HG02798 (cell line): ENCODE measurements around the gene NOP10.
"Not testable (repeated sequence)": the region's sequence is repeated elsewhere in the genome, so short reads cannot be mapped to it uniquely, and the experiment has no call there.

ENCODE experiments used
- ATAC-seq: cut with Tn5 transposase; IDR thresholded peaks from one replicate; pipeline ENCODE4 v1.9.1; 2021; ENCODE audit warnings: mild to moderate bottlenecking; ENCODE audit not compliant: unreplicated experiment, poor library complexity

NOP10 gene

DNA sequence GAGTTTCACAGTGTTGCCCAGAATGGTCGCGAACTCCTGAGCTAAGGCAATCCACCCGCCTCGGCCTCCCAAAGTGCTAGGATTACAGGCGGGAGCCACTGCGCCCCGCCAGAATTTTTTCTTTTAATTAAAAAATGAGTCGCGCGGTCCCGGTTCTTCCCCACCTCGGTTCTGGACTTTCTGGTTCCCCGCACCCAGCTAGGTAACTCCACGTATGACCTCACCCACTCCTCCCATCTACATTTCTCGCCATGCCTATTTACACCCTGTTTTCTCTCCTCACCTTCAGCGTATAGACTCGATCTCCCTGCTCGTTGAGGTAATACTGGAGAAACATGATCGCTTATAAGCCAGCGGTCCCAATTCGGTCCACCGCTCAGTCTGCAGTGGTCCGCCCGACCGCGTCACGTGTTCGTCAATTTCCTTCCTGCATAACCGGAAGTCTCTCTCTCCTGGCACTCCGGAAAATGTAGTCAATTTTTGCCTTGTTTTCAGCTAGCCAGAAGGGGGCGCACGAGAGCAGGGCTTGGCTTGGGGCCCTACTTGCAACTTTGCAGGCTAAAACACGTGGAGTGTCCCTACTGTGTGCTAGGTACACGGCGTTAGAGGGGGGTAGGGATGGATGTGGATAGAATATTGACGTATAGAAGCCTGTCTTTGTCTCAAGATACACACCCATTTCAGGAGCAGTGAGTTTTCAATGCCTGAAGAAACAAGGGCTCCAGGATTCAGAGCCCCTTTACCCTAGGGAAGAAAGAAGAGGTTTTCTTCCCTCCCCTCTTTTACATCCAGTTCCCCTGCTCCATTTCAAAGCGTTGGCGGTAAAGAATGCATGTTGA lies at the start of gene NOP10, which contains the start of gene NUTM1:
TSS of gene NOP10 (minus strand) at position 400 of the 839 bp plus-strand sequence. CDS start at position 337, 63 bp downstream.
TSS of gene NUTM1 (plus strand) at position 579 of the 839 bp plus-strand sequence. CDS start 382 bp downstream, outside the sequence.
- peak; percentile 91 for ATAC-seq

DNA sequence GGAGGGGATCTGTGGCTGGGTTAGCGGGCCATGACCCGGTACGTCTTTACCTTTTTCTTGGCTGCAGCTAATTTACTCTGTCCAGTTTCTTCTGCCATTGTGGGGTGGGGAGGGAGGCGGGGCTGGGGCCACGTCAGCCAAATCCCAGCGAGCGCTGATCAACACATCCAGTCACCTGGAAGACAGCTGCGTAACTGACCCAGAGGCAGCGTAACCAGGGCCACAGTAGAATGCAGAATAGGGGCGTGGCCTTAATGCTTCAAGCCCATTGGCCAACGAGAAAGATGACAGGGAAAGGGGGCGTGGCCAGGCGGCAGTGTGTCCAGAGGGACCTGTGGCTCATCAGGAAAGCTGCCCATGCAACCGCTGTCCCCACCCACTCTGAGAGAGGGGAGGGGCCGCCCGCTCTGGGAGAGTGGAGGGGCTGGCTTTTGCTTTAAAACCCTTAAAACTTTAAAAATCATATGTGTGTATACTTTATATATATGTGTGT lies 46.7 kb upstream of the NOP10 start:
- ATAC-seq = not testable (repeated sequence)

DNA sequence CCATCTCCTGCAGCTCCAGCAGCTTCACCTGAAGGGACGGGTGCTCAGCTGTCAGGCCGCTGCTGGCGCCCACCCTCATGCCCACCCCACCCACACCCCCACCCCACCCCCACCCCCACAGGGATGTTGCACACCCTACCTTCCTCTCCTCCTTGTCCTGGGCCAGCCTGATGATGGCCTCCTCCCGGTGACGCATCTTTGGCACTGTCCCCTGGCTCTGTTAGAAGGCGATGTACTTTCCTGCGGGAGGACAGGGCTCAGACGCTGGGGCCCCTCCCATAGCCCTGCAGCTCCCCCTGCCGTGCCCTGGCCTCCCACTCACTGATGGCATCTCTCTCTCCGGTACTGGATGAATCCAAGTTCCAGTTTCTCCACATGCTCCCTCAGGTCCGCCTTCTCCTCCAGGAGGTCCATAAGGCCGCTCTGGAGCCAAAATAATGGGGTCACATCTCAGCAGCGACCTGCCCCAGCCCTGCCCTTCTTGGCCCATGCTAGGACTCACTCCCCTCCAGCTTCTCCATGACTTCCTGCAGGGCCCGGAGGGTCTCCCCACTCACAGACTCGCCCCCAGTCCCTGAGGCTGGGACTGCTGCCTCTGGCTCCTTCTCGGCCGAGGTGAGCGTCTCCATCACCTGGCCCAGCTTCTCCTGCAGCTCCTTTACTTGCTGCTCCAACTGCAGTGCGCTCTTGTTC lies 39.0 kb upstream of the NOP10 start:
- ATAC-seq = not testable (repeated sequence)

DNA sequence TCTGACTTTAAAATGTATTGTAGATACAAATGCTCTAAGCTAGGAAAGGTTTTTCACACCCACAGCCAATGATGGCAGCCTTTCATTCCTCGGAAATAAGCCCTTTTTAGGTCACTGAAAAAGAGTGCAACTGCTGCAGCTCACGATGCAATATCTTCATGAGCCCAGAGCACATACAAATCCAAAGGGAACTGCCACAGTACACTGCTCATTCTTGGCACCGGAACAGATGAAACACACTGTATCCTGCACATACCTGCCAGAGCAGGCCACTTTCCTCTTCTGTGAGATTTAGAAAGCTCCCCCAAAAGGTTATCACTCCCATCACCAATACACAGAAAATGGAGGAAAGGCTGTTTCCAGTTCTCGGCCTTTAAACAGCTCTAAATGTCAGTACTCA lies 37.6 kb upstream of the NOP10 start:
- ATAC-seq = not testable (repeated sequence)

DNA sequence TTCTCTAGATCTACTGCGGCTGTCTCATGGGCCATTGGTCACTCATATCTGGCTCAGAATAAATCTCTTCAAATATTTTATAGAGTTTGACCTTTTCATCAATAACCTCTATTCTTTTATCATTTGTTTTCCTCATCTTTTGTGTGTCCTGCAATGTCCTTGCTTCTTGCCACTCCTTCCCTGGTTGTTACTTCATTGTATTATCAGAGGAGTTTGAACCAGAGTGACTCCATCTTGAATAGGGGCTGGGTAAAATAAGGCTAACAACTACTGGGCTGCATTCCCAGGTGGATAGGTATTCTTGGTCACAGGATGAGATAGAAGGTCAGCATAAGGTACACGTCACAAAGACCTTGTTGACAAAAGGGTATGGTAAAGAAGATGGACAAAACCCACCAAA lies 33.9 kb upstream of the NOP10 start:
- no peak for ATAC-seq

DNA sequence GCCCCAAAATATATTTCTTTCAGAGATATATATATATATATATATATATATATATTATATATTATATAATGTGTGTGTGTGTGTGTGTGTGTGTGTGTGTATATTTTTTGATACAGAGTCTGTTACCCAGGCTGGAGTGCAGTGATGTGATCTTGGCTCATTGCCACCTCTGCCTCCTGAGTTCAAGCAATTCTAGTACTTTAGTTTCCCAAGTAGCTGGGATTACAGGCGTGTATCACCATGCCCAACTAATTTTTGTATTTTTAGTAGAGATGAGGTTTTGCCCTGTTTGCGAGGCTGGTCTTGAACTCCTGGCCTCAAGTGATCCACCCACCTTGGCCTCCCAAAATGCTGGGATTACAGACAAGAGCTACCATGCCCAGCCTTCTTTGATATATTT lies 32.6 kb upstream of the NOP10 start:
- not testable (repeated sequence) for ATAC-seq

DNA sequence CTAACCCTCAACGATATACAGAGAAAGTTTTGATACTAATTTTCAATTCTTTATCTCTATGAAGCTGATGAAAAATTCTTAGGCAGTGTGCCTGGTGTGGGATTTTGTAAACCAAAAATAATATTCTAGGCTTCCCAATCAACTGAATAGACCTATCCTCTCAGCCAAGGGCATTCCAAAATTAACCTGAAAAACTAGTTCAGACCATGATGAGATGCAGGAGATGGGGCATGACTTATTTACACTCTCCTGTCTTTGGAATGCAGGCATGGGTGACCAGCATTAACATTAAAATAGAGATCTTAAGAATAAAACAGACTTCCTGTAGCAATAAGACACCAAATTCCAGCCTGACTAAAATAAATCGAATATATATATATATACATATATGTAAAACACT lies 31.9 kb upstream of the NOP10 start:
- no peak for ATAC-seq

DNA sequence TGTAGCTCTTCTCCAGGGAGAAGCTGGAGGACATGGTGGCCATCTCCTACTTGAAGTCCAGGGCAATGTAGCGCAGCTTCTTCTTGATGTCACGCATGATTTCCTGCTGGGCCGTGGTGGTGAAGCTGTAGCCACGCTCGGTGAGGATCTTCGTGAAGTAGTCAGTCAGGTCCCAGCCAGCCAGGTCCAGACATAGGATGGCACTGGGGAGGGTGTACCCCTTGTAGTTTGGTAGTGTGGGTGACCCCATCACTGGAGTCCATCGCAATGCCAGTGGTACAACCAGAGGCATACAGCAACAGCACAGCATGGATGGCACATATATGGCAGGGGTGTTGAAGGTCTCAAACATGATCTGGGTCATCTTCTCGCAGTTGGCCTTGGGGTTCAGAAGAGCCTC lies 31.0 kb upstream of the NOP10 start:
- ATAC-seq = no peak

DNA sequence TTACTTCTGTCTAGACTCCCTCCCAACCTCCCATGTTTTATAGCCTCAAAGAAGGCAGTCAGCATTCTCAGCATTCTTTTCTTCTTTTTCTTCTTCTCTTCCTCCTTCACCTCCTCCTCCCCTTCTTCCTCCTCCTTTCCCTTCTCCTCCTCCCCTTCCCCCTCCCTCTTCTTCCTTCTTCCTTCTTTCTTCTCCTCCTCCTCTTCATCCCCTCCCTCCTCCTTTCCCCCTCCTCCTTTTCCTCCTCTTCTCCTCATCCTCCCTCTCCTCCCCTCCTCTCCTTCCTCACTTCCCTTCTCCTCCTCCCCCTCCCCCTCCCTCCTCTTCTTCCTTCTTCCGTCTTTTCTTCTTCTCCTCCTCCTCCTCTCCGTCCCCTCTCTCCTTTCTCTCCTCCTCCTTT lies 27.7 kb upstream of the NOP10 start:
- ATAC-seq = no peak

DNA sequence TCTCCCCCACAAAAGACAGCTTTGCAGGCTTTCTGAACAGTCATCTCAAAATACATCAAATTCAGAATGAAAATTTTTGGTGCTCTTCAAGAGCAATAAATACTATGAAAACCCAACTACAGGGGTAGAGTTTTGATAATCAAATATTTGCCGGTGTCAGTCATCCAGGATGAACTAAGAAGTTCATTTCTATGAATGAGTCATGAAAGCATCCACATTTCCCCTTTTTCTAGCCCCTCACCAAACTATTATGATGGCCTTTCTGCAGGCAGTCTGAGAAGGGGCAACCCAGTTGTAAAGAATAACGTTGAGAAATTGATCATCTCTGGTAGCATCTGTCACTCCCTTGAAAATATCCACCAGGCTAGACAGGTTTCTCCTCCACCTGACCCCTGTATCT lies 27.2 kb upstream of the NOP10 start:
- ATAC-seq = no peak

DNA sequence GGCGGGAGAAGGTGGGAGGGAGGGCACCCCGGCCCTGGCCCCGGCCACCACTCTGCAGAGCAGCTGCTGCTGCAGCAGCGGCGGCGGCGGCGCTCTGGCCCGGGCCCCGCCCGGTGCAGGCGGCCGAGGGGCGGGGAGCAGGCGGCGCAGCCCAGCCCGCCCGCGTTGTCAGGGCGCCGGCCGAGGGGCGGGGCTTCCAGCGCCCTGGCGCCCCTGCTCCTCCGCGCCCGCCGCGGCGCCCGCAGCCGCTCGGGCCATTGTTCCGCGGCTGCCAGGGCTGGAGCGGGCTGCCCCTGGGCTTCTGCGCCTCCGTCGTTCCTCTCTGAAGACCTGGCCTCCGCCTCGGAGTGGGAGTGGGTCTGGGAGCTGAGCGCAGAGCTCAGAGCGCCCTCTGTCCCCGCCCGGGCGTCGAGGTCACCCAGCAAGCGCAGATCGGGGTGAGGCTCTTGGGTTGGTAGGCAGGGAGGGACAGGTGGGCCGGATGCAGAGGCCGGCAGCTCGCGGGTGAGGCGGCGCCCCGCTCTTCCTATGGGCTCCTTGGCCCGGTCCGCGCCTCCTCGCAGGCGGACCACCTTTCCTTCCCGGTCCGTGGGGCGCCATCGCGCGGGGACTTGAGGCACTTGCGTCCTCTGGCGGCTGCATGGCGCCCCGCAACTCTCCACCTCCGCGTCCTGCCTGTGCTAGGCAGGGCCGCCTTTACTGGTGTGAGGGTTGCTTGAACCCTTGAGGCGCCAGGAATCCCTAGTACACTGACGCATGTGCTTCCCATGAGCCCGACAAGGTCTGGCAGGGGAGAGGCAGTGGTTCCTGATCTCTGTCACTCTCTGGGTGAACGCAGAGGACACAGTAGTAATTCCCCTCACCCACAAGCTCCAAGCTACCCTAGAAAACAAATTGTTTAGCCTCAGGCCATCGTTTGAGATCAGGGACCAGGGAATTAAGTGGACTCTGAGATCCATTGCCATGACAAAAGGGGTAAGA lies 24.5 kb upstream of the NOP10 start, which contains the start of gene LPCAT4:
TSS of gene LPCAT4 (minus strand) at position 96 of the 981 bp plus-strand sequence. CDS start 96 bp downstream, outside the sequence.
- ATAC-seq = peak; percentile 84

DNA sequence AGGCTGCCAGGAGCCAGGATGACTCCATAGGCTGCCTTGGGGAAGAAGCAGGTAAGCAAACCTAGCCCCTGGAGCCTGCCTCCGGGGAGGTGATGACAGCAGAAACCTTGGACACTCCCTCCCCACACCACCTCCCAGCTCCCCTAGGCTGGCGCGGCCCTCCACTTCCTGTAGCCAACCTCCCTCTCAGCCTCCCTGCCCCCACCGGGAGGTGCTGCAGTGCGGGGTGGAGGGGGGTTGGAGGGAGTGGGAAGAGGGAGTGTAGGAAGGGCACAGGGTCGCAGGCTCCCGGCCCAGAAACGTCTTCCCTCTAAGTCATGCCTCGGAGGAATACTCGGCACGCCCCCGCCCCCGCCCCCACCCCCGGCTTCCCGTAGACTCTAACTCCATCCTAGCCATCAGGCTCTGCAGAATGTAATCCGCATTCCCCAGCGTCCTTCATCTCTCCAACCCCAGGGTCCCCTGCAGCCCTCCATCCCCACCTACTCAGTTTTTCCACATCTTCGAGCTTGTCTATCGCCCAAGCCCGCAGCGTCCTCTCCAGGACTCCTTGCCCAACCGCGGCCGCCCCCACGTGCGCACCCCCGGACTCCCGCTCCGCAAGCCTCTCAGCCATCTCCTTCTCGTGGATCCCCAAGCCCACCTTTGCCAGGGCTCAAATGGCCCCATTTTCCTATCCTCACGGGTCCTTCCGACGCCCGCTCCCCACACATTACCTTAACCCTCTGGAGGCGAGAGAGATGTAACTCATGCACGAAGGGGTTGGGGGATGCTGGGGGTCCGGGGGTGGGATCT lies 23.5 kb upstream of the NOP10 start:
- peak; percentile 17 for ATAC-seq

DNA sequence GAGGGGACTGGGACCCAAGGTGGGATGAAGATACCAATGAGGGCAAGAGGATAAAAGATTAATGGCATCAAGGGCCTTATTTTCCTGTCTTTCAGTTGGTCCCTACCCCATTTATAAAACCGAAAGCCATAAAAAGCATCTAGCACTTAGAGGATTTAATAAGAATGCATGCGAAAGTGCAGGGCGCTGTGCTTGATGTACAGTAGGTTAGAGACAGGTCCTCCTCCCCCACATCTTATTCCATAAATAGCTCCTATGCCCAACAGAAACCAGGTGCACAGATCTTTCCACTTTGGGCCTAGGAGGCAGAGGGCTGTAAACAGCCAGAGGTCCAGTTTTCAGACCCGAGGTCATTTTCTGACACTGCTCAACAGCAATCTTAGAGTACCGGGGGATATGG lies 22.9 kb upstream of the NOP10 start:
- no peak for ATAC-seq

DNA sequence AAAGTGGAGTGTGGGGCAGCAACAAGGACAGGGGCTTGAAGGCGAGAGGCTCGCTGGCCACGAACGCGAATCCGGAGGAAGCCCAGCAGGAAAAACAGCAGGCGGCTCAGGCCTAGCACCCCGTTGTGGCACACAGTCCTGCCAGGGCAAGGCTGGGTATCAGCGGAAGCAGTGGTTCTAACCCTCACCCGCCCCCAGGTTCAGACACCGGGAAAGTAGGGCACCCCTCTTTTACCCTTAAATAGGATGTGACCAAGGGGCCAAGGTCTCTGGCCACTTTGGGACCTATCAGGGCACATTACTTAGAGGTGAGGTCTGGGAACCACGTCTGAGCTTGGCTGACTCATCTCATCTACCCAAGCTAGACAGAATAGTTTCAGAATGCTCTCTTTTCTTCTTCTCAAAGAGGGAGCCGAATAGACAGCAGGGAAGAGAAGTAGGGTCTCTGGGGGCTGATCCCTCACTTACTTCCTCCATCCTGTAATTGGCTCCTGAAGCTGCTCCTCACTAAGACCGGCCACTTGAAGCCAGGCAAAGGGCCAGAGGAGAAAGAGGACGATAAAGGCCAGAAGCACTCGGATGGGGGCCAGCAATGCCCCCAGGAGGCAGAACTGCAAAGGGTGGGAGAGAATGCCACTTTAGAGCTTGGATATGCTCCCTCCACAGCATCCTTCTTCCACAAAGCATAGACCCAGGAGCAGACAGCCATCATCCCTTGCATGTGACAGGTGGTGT lies 22.3 kb upstream of the NOP10 start:
- no peak for ATAC-seq

DNA sequence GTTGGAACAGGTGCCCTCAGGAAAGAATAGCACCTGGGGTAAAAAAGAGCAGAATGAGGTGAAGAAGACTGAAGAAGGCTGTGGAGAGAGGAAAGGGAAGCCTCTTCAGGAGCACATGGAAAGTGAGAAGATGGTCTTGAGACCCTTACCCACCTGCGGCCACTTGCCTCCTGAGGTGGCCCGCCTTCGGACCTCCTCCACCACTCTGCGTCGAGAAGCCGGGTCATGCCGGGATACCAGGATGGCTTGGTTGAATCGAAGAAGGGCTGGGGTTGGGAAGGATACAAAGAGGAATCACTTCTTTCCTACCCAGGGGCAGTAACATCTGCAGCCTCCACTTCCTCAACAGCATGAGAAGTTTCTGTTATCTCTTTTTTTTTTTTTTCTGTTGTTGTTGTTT lies 21.1 kb upstream of the NOP10 start:
- no peak for ATAC-seq

DNA sequence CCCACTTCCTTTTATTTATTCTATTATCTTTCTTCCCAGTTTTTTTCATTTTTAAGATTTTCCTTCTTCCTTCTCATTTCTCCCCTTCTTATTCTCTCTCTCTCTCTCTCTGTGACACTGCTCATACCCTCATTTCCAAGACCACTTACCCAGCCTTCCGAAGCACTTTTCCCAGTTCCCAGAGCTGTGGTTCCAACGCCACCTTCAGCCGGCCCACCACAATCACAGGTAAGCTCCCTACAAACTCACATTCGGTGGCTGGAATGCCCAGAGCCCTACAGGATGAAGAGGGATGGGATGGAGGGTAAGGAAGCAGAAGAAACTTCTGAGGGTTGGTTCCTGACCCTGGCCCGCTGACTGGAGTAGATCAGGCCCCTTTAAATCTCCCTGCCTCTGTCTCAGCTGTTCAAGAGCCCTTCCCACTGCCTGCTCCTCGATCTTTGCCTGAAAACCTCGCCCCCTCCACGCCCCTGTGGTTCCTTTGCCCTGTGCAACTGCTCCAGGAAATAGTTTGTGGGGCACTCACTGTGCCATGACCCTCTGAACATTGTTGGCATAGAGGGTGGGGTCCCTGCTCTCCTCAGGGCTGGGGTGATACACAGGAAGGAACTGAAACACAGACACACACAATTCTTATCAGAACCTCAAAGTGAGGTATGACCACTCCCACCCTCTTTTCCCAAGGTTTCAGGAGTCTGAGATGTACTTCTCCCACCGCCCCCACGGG lies 19.3 kb upstream of the NOP10 start:
- ATAC-seq = no peak

DNA sequence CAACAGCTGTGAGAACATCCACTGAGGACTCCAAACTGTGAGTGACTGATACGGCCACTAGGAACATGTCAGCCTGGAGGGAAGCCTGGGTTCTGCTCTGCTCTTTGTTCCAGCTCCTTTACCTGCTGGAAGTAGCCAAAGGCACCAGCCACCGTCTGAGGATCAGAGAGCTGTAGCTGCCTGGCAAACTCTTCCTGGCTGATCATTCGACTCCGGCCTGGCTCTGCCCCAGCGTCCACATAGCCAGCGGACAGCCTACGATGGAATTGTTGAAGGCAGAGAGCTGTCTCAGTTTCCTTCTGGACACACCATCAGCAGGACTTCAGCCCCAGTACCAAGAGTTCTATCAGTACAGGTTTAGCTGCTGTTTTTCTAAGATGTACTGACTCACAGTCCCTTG lies 18.3 kb upstream of the NOP10 start:
- ATAC-seq = no peak

DNA sequence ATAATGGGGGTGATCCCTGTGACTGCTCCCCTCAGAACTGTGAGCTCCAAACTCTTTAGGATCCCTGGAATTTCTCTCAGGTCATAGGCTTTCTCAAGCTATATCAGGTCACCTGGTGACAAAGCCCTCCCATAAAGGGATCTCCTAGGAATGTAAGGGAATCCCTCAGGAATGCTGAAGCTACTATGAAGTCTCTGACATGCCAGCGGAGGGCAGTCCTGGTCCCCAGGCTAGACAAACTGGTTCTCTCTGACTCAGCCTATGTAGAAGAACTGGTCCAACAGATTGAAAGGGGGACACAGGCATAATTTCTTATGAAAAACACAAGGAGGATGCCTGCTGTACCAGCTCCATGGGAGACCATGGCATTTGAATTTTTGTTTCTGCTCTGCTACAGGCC lies 17.4 kb upstream of the NOP10 start:
- ATAC-seq = no peak
